Smooth muscle cell of the brain vasculature (primary cell): Measurements from ENCODE around the gene ZFP36L2.

Source experiments
- DNase-seq: peaks from one replicate; pipeline ENCODE4 v3.0.0-alpha.2; 2012; ENCODE audit warnings: low read depth, low spot score

ZFP36L2 gene

DNA sequence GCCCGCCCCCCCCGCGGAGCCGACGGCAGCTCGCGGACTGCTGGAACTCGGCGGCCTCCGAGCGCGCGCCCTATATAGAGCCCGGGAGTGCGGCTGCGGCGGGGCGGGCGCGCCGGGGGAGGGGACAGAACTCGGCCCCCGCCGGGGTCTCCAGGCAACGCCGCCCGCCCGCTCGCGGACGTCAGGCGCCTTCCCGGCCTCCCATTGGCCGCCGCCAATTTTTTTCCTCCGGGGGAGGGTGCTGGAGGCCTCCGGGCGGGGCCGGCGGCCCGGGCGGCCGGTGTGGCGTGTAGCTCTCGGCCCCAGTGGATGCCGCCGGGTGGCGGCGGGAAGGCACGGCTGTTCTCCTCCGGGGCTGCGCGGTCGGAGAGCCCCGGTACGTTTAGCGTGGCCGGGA lies at the start of gene ZFP36L2:
Gene ZFP36L2 (minus strand): TSS at position 49 of the 397 bp plus-strand sequence. CDS start 291 bp downstream, outside the sequence.
- DNase-seq, result no peak

DNA sequence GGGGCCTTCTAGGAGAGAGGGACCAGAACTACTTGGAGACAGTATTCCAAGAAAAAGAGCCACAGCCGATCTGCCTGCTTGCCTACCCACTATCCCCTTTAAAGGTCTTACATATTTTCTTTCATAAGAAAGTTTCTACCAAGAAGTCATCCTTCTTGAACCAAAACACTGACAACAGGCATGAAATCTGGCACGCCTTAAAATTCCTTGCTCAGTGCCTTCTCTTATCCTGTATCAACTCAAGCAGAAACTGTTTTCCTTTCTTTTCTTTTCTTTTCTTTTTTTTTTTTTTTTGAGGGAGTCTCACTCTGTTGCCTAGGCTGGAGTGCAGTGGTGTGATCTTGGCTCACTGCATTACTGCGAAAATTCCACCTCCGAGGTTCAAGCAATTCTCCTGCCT lies 48.3 kb upstream of the ZFP36L2 start:
- no peak for DNase-seq

- DNase-seq, result no peak
Measured at GRCh38 chr2:43274055-43274454, 47.6 kb upstream of the ZFP36L2 start.

GRCh38 chr2:43273529-43273928 lies 47.1 kb upstream of the ZFP36L2 start:
- no peak for DNase-seq

DNA sequence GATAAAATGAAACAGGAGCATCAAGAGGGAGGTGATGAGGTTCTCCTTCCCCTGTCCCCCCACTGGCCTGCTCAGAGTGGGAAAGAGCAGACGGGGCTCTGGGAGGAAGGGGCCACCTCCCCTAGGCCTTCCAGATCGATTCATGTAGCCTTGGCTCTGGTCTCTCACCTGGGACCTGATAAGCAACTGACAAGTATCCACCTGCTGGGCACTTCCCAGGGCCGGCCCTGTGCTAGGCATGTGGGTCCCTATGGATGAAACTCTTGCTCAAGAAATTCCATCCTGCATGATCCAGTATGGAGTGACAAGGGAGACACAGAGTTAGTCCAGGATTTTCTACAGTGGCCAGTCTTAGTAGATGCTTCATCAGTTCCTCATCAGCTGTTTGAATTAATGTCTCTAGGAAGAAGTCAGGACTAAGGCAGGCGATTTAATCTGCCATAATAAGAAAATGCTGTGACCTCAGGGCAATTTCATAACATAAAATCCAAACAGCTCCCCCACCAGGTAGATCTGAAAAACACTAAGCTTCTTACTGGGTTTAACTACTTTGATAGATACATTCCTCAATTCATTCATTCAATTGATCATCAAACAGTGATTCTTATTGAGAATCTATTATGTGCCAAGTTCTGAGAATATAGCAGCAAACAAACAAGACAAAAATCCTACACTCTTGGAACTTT lies 44.7 kb upstream of the ZFP36L2 start:
- no peak for DNase-seq

GRCh38 chr2:43270461-43270860 lies 44.1 kb upstream of the ZFP36L2 start:
- no peak for DNase-seq

DNA sequence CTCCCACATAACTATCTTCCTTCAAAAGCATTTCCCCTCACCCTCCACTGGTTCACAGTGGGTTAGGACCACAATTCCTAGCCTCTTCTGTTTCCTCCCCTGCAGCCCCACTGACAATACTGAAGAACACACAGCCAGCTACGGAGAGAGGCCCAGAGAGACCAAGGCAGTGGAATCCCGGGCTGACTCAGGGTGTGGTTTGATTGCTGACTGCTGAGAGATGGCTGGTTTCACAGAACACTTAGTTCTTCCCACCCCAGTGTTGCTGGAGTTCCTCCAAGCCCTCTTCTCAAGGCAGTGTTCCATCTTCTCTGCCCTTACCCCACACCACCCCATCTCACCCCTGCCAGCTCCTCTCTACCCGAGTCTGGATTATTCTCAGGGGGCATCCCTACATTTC lies 43.3 kb upstream of the ZFP36L2 start:
- no peak for DNase-seq

DNA sequence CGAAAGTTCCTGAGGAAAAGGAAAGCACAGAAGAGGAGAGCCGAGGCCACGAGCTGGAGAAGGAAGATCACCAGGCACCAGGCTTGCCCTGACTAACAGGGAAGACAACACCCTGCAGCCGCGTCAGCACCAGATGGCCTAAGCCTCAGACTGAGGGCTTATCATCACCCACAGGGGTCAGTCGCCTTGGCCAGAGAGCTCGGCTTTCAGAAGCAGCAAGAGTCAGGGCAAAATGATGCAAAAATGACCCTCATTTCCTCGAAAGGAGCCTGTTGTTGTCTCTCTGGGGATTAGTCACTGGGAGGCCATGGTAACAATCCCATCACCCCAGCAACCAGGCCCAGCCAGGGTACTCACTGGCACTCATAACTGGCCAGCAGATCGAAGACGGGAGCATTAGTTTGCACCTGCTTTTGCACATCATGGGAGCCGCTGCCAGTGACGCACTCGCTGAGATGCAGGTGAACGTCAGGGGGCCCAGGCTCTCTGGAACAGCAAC lies 42.7 kb upstream of the ZFP36L2 start:
- peak; percentile 75 for DNase-seq

GRCh38 chr2:43268066-43268953 lies 41.9 kb upstream of the ZFP36L2 start:
- no peak for DNase-seq

DNA sequence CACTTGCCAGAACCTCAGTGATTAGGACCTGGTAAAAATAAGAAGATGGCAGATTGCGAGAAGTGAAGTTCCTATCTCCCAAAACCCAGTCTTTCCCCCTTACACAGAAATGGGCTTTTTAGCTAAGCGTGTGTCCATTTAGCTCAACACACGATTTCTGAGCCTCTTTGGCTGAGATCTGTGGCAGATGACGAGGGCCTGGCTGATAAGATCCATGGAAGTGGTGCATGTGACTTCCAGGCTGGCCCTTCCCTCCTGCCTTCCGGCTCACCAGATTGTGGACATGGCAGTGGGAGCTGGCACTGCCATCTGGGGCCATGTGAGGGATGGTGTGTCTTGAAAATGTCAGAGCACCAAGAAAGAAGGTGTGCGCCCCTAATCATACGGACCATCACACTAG lies 41.0 kb upstream of the ZFP36L2 start:
- no peak for DNase-seq

DNA sequence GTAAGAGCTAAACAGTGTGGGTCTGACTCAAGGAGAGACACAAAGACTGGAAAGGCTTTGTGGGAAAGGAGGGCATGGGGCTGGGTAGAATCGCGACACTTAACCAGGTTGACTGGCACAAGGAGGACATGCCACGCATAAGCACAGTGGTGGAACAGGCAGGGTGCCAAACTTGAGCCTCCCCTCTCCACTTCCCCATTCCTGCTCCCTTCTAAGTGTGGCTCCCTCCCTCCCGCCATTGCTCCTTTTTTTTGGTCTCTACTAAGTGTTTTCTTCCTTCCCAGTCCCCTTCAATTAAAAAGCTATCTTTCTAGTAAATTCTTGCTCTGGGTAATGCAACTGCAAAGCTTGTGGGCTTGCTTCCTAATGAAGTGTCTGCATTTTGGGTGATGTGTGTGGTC lies 40.3 kb upstream of the ZFP36L2 start:
- DNase-seq, result no peak

- no peak for DNase-seq
Measured at GRCh38 chr2:43265421-43265820, 39.0 kb upstream of the ZFP36L2 start.

GRCh38 chr2:43265001-43265400 lies 38.6 kb upstream of the ZFP36L2 start:
- no peak for DNase-seq

DNA sequence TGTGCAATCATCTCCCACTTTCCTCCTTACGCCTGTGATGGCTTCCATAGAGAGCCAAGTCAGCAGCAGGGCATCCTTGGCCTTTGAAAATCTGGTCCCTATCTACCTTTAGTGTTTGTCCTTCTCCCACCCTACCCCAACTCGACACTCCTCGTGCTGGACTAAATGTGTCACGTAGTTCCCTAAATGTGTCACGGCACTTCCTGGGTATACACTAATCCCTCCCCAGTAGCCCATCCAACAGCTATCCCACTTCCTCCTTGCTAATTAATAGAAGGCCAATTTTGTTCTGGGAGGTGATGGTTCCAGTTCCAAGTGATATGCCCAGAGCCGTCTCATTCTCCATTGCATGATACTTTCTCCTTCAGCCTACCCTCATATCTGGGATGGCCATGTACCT lies 36.5 kb upstream of the ZFP36L2 start:
- DNase-seq, result no peak

DNA sequence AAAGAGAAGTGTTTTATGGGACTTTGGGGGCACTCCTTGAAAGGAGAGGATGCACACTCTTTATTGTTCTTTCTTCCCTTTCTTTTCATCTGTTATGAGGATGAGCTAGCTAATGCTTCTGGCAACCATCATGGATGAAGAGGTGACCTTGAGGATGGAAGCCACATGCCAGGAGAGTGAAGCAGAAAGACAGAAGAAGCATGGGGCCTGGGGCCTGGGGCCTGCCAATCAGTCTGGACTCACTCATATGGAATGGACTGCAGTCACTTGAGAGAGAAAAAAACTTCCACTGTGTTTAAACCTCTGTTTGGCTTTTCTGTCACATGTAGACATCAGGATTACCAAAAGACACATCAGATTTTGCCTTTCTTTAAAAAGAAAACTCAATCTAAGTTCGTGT lies 35.8 kb upstream of the ZFP36L2 start:
- DNase-seq, result no peak

DNA sequence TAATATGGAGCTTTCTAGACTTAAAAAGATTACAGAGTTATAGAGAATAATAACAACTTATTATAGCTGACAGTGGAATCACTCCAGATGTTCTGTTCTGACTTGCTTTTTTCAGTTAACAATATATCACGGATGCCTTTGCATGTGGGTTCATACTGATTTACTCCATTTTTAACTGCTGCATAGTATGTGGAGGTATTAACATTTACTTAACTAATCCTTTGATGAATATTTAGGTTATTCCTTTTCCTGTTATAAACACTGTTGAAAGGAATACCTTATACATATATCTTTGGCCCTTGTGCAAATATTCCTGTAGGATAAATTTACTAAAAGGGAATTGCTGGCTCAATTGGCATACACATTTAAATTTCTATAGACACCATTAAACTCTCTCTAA lies 33.1 kb upstream of the ZFP36L2 start:
- DNase-seq, result no peak

DNA sequence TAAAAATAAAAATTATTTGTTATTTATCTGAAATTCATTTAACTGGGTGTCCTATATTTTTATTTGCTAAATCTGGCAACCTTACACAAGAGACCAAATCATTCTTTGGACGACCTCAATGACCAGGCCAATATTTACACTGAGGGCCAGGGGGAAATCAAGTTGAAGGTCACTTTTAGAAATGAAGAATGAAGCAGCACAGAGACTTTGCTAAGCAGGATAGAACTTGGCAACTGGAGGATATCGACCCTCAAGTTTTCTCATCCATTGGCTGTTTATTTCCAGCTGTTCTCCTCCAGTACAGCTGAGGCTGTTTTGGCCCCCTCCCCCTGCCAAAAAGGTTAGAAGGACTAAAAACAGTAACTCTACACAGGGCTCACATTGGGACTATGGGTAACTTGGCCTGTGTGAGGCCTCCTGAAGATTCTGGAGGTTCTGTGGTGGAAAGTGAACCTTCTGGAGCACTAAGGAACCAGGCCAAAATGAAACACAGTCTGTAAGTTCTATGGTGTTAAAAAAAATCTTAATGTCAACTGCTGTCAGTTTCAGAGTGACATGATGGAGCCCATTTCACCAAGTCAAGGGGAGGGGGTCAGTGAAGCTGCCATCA lies 32.2 kb upstream of the ZFP36L2 start:
- DNase-seq, result no peak

GRCh38 chr2:43255296-43255910 lies 29.0 kb upstream of the ZFP36L2 start:
- no peak for DNase-seq

- no peak for DNase-seq
Measured at GRCh38 chr2:43254331-43254730, 27.9 kb upstream of the ZFP36L2 start.

DNA sequence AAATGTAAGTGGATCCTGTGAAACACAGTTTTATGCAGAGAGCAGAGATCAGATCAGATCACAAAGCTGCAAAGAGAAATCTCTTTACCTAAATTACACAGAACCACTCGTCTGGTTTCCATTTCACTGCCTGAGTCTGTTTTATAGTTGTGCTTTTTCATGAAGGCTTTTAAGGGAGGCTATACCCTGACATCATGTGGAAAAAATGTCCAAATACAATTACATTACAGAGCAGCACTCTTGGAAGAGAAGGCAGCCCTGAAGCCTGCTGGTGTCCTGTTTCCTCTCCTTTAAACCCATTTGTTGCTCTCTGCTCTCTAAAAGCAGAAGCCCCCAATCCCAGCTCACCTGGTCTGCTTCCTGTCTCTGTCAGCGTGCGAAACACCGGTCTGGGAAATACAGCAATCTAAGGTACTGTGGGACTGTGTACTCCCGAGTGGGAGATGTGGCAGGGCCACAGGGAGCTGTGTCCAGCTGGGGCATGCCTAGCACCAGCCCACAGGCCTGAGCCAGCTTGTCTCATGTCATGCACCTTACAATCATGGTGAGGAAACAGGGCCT lies 24.8 kb upstream of the ZFP36L2 start:
- no peak for DNase-seq

- DNase-seq, result no peak
Measured at GRCh38 chr2:43250015-43250414, 23.6 kb upstream of the ZFP36L2 start.

DNA sequence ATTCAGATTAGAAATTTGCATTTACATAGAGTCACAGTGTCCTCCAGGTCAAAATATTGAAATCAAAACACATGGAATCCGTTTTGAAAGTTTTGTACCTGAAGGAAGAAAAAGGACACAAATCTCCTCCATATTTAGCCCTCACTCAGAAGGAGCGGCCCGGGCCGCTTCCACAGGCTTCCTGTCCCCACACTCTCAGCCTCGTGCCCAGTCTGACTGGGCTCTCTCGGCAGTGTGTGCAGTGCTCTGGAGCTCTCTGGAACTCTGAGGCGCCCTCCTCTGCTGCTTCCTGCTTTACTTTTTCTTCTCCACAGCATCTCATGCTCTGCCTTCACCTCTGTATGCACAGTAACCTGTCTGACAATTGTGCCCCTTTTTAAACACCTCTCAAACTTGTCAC lies 22.2 kb upstream of the ZFP36L2 start:
- no peak for DNase-seq
